VCaP (cell line): Measurements from ENCODE around the gene DLG2.
A peak's percentile ranks its signal among the peaks of the same experiment; 100 is the strongest.

ENCODE experiments used
- H3K27ac ChIP-seq: fragments of 450-650 bp; 2 replicates; pipeline ENCODE4 v1.5.1; 2017
- TF ChIP-seq, protein P1 (sequence below): fragments of 450-650 bp; conservative IDR thresholded peaks from 2 replicates; pipeline ENCODE4 v1.5.1; 2017; ENCODE audit warnings: mild to moderate bottlenecking, moderate library complexity

The DLG2 gene

DNA sequence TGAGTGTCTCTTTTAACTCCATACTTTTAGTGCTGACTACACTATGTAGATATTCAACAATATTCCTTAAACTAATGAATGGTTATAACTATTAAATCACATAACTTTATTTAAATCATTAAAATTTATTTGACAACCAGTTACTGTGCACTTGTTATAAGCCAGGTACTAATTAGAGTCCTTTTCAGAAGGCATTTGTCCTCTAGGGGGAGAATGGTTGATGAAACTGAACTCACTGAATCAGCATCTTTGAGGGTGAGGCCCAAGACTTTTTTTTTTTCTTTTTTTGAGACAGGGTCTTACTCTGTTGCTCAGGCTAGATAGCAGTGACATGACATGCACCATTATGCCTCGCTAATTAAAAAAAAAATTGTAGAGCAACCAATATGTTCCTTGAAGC lies 1825.3 kb downstream of the DLG2 start:
- TF ChIP-seq, protein P1, sequence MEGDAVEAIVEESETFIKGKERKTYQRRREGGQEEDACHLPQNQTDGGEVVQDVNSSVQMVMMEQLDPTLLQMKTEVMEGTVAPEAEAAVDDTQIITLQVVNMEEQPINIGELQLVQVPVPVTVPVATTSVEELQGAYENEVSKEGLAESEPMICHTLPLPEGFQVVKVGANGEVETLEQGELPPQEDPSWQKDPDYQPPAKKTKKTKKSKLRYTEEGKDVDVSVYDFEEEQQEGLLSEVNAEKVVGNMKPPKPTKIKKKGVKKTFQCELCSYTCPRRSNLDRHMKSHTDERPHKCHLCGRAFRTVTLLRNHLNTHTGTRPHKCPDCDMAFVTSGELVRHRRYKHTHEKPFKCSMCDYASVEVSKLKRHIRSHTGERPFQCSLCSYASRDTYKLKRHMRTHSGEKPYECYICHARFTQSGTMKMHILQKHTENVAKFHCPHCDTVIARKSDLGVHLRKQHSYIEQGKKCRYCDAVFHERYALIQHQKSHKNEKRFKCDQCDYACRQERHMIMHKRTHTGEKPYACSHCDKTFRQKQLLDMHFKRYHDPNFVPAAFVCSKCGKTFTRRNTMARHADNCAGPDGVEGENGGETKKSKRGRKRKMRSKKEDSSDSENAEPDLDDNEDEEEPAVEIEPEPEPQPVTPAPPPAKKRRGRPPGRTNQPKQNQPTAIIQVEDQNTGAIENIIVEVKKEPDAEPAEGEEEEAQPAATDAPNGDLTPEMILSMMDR: peak; percentile 47
- no peak overlapping the region for H3K27ac ChIP-seq

DNA sequence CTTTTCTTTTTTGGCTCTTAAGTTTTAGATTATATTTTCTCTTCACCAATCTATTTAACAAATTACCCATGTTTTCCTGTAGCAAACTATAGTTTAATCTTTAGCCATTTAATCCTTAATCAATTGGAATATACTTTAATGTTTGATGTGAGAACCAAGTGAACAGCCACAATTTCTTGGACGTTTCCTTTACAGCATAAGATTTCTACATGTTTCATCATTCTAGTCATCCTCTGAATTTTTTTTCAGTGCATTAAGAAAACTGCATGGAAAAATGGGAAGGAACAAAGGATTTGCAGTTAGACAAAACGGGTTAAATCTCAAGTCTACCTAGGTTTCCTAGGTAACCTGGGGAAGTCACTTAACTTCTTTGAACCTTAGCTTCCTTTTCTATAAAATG lies 1833.8 kb downstream of the DLG2 start:
- TF ChIP-seq, protein P1: no peak
- no peak overlapping the region for H3K27ac ChIP-seq

DNA sequence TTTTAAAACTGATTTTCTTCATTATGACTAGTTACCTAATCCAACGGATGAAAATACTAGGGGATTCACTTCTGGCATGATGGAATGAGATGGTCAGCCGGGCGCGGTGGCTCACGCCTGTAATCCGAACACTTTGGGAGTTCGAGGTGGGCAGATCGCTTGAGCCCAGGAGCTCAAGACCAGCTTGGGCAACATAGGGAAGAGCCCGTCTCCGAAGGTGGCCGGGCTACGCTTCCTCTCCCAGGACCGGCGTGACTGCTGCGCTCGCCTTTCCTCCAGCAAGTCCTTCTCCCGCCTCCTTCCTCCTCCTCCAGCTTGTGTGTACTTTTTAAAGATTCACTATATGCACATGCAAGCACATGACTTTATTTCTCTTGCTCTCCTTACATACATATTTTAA lies 1835.6 kb downstream of the DLG2 start:
- TF ChIP-seq, protein P1: no peak
- no peak overlapping the region for H3K27ac ChIP-seq

- no peak overlapping the region for H3K27ac ChIP-seq
- TF ChIP-seq, protein P1: no peak
Observed at GRCh38 chr11:83785942-83786341, 1841.2 kb downstream of the DLG2 start.

DNA sequence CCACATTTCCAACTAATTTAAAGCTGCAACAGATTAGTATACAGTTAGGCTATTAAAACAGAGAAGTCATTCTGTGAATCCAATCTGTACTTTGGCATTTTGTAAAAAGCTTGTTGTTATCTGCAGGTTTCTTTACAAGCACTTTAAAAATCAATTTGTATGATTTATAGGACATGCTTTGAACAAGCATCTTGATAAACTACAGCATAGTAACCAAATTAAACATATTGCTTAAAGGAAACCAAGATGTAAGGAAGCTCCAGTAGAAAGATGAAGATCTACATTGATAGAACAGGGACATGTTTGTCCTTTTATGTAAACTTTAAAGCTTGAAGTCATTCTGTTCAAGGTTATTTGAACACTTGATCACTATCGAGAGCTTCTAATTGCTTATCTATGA lies 1842.7 kb downstream of the DLG2 start:
- peak overlapping the region; percentile 55 for H3K27ac ChIP-seq
- TF ChIP-seq, protein P1: no peak

- no peak overlapping the region for H3K27ac ChIP-seq
- TF ChIP-seq, protein P1: no peak
Observed at GRCh38 chr11:83782329-83782728, 1844.8 kb downstream of the DLG2 start.

GRCh38 chr11:83779876-83780275 lies 1847.3 kb downstream of the DLG2 start:
- no peak overlapping the region for H3K27ac ChIP-seq
- TF ChIP-seq, protein P1: no peak

DNA sequence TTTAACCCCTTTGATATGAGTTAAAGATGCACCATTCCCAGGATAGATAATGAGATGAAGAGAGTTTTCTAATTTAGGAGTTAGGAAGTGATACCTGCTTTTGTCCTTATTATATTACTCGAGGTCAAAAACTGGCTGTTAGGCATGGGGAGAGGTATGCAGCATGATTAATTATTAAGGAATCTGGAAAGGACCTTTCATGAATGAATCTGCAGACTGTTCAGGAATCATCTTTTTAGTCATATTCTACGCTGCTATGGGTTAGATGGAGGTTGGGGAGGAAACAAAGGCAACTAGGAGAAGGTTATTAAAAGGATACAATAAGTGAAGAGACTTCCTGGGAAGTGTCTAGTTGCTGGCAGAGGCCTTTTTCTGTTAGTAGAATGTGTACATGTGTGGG lies 1848.5 kb downstream of the DLG2 start:
- TF ChIP-seq, protein P1: no peak
- H3K27ac ChIP-seq: peak overlapping the region; percentile 50
